Endothelial cell of hepatic sinusoid (primary cell): ENCODE data around the gene ADGRD1.

Source experiments
- in situ Hi-C: cut with HindIII; loops from 2 replicates; pipeline ENCODE4 v1.10.0; 2017; ENCODE audit warnings: low sequenced_read_pairs

ADGRD1 gene

DNA sequence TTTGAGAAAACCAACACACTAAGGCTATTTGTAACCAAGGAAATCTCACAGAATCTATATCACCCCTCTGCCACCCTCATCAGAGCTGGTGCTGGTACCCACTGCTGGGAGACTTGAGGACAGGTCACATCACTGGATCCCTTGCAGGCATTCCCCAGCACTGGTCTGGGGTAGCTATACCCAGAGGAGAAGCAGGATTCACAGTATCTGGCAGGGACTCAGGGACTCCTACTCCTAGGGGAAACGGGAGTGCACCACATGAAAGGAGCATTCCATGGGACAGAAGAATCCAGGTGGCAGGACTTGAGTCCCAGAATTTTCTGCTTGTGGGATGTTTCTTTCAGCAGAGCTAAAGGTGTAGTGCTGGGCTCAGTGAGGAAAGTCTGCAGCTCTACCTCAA is 223.2 kb downstream of the ADGRD1 start:
- in situ Hi-C loops: no loop called here

DNA sequence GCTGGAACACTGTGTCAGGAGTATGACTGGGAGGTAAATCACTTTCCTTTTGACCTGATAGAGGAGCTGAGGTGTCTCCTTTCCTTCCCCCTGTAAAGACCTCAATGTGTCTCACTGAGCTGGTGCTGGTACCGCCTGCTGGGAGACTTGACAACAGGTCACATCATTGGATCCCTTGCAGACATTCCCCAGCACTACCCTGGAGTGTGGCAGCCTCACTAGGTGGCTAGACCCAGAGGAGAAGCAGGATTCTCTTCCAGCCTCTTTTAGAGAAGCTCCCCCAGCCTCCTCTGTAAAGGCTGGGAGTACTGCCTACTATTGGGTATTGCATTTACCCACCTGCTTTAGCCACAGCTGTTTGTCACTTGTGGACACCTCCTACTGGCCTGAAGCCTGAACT is 223.9 kb downstream of the ADGRD1 start:
- in situ Hi-C loops: no loop called here

DNA sequence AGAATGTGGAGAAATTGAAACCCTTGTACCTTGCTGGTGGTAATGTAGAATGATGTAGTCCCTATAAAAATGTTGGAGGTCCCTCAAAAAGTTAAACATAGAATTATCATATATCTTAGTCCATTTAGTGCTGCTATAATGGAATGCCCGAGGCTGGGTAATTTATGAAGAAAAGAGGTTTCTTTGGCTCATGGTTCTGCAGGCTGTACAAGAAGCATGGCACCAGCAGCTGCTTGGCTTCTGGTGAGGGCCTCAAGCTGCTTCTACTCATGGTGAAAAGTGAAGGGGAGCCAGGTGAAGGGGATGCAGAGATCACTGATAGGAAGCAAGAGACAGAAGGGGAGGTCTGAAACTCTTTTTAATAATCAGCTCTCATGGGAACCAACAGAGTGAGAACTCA is 233.9 kb downstream of the ADGRD1 start:
- in situ Hi-C loops: no loop called here

DNA sequence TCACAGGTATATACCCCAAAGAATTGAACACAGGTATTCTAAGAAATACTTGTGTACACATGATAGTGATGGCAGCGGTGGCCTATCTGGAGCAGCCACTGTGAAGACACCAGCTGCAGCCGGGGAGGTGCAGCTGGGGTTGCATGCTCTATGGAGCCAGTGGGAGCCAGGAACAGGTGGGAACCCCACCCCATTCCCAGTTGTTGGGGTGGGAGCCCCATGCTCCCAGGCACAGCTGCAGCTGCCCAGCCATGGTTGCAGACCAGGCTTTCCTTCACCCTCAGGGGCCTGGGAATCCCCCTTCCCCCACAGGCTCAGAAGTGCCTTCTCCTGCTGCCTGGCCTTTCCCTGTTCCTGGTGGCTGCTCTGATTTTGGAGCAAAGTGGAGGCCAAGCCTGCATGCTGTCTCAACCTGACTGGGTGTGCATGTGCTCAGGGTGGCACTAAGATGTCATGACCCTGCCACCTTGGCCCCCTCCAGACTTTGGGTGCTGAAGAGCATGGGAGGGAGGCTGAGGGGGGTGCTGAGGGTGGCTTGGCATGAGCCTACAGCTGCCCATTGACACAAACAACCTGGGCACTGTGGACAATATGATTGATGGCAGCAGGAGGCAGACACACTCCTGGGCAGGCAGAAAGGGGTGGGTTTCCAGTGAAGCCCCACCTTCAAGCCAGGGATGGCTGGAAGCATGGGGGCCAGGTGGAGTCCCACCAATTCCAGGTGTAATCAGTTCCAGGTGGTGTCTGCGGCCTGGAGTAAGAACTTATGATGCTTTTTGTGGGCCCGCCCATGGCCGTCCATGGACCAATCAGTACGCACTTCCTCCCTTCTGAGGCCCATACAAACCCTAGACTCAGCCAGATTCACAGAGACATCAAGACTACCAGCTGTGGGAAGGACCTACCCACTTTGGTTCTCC is 234.7 kb downstream of the ADGRD1 start:
- in situ Hi-C loops: no loop called here

DNA sequence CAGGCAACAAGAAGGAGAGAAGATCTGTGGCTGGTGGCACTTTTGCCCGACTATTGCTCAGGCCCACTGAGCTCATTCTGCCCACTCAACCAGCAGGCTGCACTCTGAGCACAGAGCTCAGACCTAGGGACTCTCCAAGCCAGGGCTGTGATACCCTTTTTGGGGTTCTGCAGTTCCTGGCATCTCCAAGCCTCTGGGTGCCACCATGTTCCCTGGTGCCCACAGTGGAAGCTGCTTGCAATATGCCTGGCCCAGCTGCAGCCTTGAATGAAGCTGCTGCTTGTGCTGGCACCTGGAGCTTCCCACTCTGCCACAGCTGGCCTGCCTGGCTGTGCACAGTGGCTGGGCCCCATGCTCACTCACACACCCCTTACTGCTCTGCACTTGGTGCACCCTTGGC is 236.1 kb downstream of the ADGRD1 start:
- in situ Hi-C loops: no loop called here

- in situ Hi-C loops: no loop called here
These were observed 237.3 kb downstream of the ADGRD1 start for GRCh38 chr12:131190965-131191364.
